DOHH2 (cell line): ENCODE data around the gene CD2AP.

Source experiments
- CTCF ChIP-seq: fragments of 200-600 bp; sonication (generic); IDR thresholded peaks from one replicate; pipeline ENCODE4 v1.5.1; 2014; ENCODE audit warnings: antibody characterized with exemption, mild to moderate bottlenecking, low read depth, low read length; ENCODE audit not compliant: poor library complexity, severe bottlenecking
- EZH2phosphoT487 ChIP-seq: fragments of 200-600 bp; sonication (generic); IDR thresholded peaks from 2 replicates; pipeline ENCODE4 v1.6.1; 2017; ENCODE audit warnings: borderline replicate concordance, mild to moderate bottlenecking, antibody characterized with exemption, low read length, moderate library complexity, mixed read lengths

- TF ChIP-seq CTCF (no peak), EZH2phosphoT487 (no peak)
These were observed 178.4 kb downstream of the CD2AP start for GRCh38 chr6:47655719-47656595.
